Measurements from ENCODE around the gene SESN2.

GRCh38 chr1:28243685-28244311, 15.5 kb upstream of the SESN2 start:
- TF ChIP-seq POLR2A (IDR thresholded peaks at IDR 0.05; ENCODE audit: low read depth, low read length) (no peak), CTCF (IDR thresholded peaks at IDR 0.05 in 2 of 3, conservative IDR thresholded peaks at IDR 0.05 in 1 of 3; ENCODE audit: control insufficient read depth in 2 of 3, extremely low read depth in 1 of 3, insufficient read depth in 1 of 3, low read depth in 3 of 3, low read length in 3 of 3) (no peak), ATF2 (IDR thresholded peaks at IDR 0.05; ENCODE audit: low read length) (no peak), ATF3 (IDR thresholded peaks at IDR 0.05; ENCODE audit: borderline replicate concordance, extremely low read depth, low read depth, low read length) (no peak), ATF7 (IDR thresholded peaks at IDR 0.05; ENCODE audit: low read depth) (no peak), SMARCA5 (IDR thresholded peaks at IDR 0.05) (no peak), SREBF2 (IDR thresholded peaks at IDR 0.05; ENCODE audit: low read length) (no peak), TCF7 (IDR thresholded peaks at IDR 0.05; ENCODE audit: borderline replicate concordance) (no peak), ZBTB33 (IDR thresholded peaks at IDR 0.05) (no peak)

Data from GM12878 (cell line).